IMR-90 (cell line): ENCODE data around the gene GLIS1. TPM values are rescaled to one million over a fixed set of nuclear protein-coding genes. Genes with fewer than 3 reads are reported as not detected.

Source experiments
- ATAC-seq: fragments of 200-7000 bp; cut with Tn5 transposase; 2 replicates; pipeline ENCODE4 v1.9.1; 2020; ENCODE audit warnings: low read depth, mild to moderate bottlenecking, moderate library complexity
- BruUV-seq: library from RNA; stranded (reverse); fragments of 400-500 nt; replicated peaks from 2 replicates; lab custom pipeline; 2021; lab: Mats Ljungman, UMichigan
- CTCF ChIA-PET: fragments of 300-600 bp; formaldehyde crosslinking; extraction: SDS; loops from one replicate; lab custom pipeline; 2021; ENCODE audit warnings: antibody characterized with exemption; lab: Yijun Ruan, JAX
- POLR2A ChIA-PET: fragments of 300-600 bp; sonication (Branson Sonifier 250); formaldehyde crosslinking; loops from one replicate; lab custom pipeline; 2022; ENCODE audit warnings: antibody characterized with exemption; ENCODE audit not compliant: unreplicated experiment; lab: Charles Lee
- DNase-seq: peaks from one replicate; pipeline ENCODE4 v3.0.0; 2013
- H2AFZ ChIP-seq: replicated peaks from 2 replicates; pipeline ENCODE3; 2013; ENCODE audit warnings: low read length, mild to moderate bottlenecking; ENCODE audit not compliant: poor library complexity
- H2AK5ac ChIP-seq: 2 replicates; pipeline ENCODE4 v1.6.1; 2013; ENCODE audit warnings: low read depth, low read length, inconsistent platforms
- H2AK9ac ChIP-seq: replicated peaks from 2 replicates; pipeline ENCODE3; 2013; ENCODE audit warnings: mild to moderate bottlenecking, low read depth, low read length, moderate library complexity; ENCODE audit not compliant: poor library complexity
- H2BK120ac ChIP-seq: 2 replicates; pipeline ENCODE4 v1.6.1; 2013; ENCODE audit warnings: low read depth, low read length, inconsistent platforms
- H2BK15ac ChIP-seq: 3 replicates; pipeline ENCODE4 v1.6.1; 2013; ENCODE audit warnings: low read depth, low read length, inconsistent platforms
- H2BK20ac ChIP-seq: 2 replicates; pipeline ENCODE4 v1.6.1; 2013; ENCODE audit warnings: low read depth, mild to moderate bottlenecking, inconsistent platforms, low read length, moderate library complexity
- H2BK5ac ChIP-seq: 2 replicates; pipeline ENCODE4 v1.6.1; 2013; ENCODE audit warnings: mild to moderate bottlenecking, low read depth, low read length, inconsistent platforms; ENCODE audit not compliant: poor library complexity, severe bottlenecking
- H3K14ac ChIP-seq: replicated peaks from 2 replicates; pipeline ENCODE4 v1.6.1; 2013; ENCODE audit warnings: low read depth, low read length, inconsistent platforms
- H3K18ac ChIP-seq: 2 replicates; pipeline ENCODE4 v1.6.1; 2013; ENCODE audit warnings: low read depth, low read length, control low read depth
- H3K23ac ChIP-seq: 2 replicates; pipeline ENCODE4 v1.6.1; 2013; ENCODE audit warnings: low read depth, low read length, inconsistent platforms
- H3K27ac ChIP-seq: 2 replicates; pipeline ENCODE4 v1.5.1; 2013; ENCODE audit warnings: mild to moderate bottlenecking, control low read depth, low read length; ENCODE audit not compliant: insufficient read depth
- H3K27me3 ChIP-seq: 2 replicates; pipeline ENCODE4 v1.6.1; 2013; ENCODE audit warnings: low read length; ENCODE audit not compliant: control insufficient read depth, insufficient read depth
- H3K36me3 ChIP-seq: 2 replicates; pipeline ENCODE4 v1.6.1; 2013; ENCODE audit warnings: low read length, mixed read lengths; ENCODE audit not compliant: control insufficient read depth, insufficient read depth
- H3K4ac ChIP-seq: 2 replicates; pipeline ENCODE4 v1.6.1; 2013; ENCODE audit warnings: low read depth, low read length, inconsistent platforms
- H3K4me1 ChIP-seq: 2 replicates; pipeline ENCODE4 v1.6.1; 2013; ENCODE audit warnings: low read length, mixed read lengths; ENCODE audit not compliant: control insufficient read depth, insufficient read depth
- H3K4me2 ChIP-seq: 2 replicates; pipeline ENCODE4 v1.6.1; 2013; ENCODE audit warnings: low read depth, mild to moderate bottlenecking, control low read depth, low read length, moderate library complexity
- H3K4me3 ChIP-seq: 2 replicates; pipeline ENCODE4 v1.5.1; 2013; ENCODE audit warnings: low read depth, mild to moderate bottlenecking, control low read depth, low read length, moderate library complexity; ENCODE audit not compliant: insufficient read depth
- H3K56ac ChIP-seq: 2 replicates; pipeline ENCODE4 v1.6.1; 2013; ENCODE audit warnings: low read length, inconsistent platforms; ENCODE audit not compliant: insufficient read depth; ENCODE audit errors: extremely low read depth
- H3K79me1 ChIP-seq, 2 experiments: 2 replicates each; pipeline ENCODE4 v1.6.1; 2013; ENCODE audit warnings: low read length in 2 of 2, inconsistent platforms in 1 of 2, low read depth in 1 of 2
- H3K9ac ChIP-seq: 2 replicates; pipeline ENCODE4 v1.6.1; 2013; ENCODE audit warnings: low read depth, low read length, control low read depth
- H3K9me1 ChIP-seq: 2 replicates; pipeline ENCODE4 v1.6.1; 2013; ENCODE audit warnings: low read length, inconsistent platforms; ENCODE audit not compliant: insufficient read depth
- H3K9me3 ChIP-seq: 2 replicates; pipeline ENCODE4 v1.6.1; 2013; ENCODE audit warnings: low read length; ENCODE audit not compliant: control insufficient read depth, insufficient read depth
- H4K20me1 ChIP-seq: 2 replicates; pipeline ENCODE4 v1.6.1; 2013; ENCODE audit warnings: low read length, inconsistent platforms; ENCODE audit not compliant: insufficient read depth
- H4K5ac ChIP-seq: 2 replicates; pipeline ENCODE4 v1.6.1; 2013; ENCODE audit warnings: mild to moderate bottlenecking, low read depth, low read length, control low read depth
- H4K8ac ChIP-seq, 2 experiments: 2 replicates each; pipeline ENCODE4 v1.6.1; 2013; ENCODE audit warnings: low read depth in 2 of 2, low read length in 2 of 2, control low read depth in 1 of 2, inconsistent platforms in 1 of 2
- H4K91ac ChIP-seq: 2 replicates; pipeline ENCODE4 v1.6.1; 2013; ENCODE audit warnings: low read depth, low read length, inconsistent platforms; ENCODE audit not compliant: insufficient read depth
- CHD1 ChIP-seq: IDR thresholded peaks from 2 replicates; pipeline ENCODE4 v1.6.1; 2012; ENCODE audit warnings: low read depth, low read length, improper control_type of control experiment
- FOS ChIP-seq: fragments of 150-350 bp; IDR thresholded peaks from 2 replicates; pipeline ENCODE4 v1.6.1; 2016; ENCODE audit warnings: low read depth, low read length
- MXI1 ChIP-seq: IDR thresholded peaks from 2 replicates; pipeline ENCODE4 v1.6.1; 2012; ENCODE audit warnings: low read depth, mild to moderate bottlenecking, low read length, moderate library complexity, borderline replicate concordance
- RAD21 ChIP-seq: IDR thresholded peaks from 2 replicates; pipeline ENCODE4 v1.6.1; 2012; ENCODE audit warnings: low read length, improper control_type of control experiment
- RCOR1 ChIP-seq: IDR thresholded peaks from 2 replicates; pipeline ENCODE4 v1.6.1; 2012; ENCODE audit warnings: mild to moderate bottlenecking, low read length, improper control_type of control experiment; ENCODE audit not compliant: insufficient replicate concordance
- WGBS, 2 experiments: methylation state at CpG; one replicate each; pipeline versions ENCODE4 v1.1.5 to v1.1.7; 2013; ENCODE audit warnings: missing lambda C conversion rate in 2 of 2; ENCODE audit not compliant: insufficient read length in 1 of 2; ENCODE audit errors: extremely low coverage in 2 of 2; 5-methylcytosine and 5-hydroxymethylcytosine counted together
- dilution Hi-C: fragments of 300-500 bp; cut with HindIII; formaldehyde crosslinking; loops from one replicate; pipeline ENCODE4 v1.14.3; 2018; ENCODE audit warnings: low sequenced_read_pairs; ENCODE audit not compliant: unreplicated experiment
- in situ Hi-C: fragments of 300-500 bp; cut with MboI; formaldehyde crosslinking; loops from 3 replicates; pipeline ENCODE4 v1.14.3; 2019; ENCODE audit warnings: low sequenced_read_pairs, inconsistent platforms, mixed read lengths
- intact Hi-C: fragments of 100-400 bp; cut with micrococcal nuclease; formaldehyde crosslinking; loops from 2 replicates; pipeline ENCODE4 v1.10.0; 2022
- polyA plus RNA-seq, 3 experiments: library from polyadenylated mRNA; depleted of rRNA; stranded (reverse); fragments of >200 nt; gene quantifications; 2 replicates each; pipeline ENCODE4 v1.2.3, GENCODE V29; 2012; ENCODE audit warnings: low replicate concordance in 1 of 3
- total RNA-seq: library from RNA; depleted of rRNA; stranded (reverse); fragments of >200 nt; gene quantifications from 2 replicates; pipeline ENCODE4 v1.2.3, GENCODE V29; 2012
- TF ChIP-seq, protein P1 (sequence below): conservative IDR thresholded peaks from 2 replicates; pipeline ENCODE4 v1.5.1; 2012; ENCODE audit warnings: mild to moderate bottlenecking, low read depth, low read length, improper control_type of control experiment
- TF ChIP-seq, protein P2 (sequence below): fragments of 150-350 bp; IDR thresholded peaks from 2 replicates; pipeline ENCODE4 v1.6.1; 2017; ENCODE audit warnings: mild to moderate bottlenecking, antibody characterized with exemption, low read length, low read depth

GLIS1 gene
- total and polyA plus RNA-seq, 2 of the 4 experiments (the other 2 are of a cell fraction), result 0.18 to 2.3 TPM

DNA sequence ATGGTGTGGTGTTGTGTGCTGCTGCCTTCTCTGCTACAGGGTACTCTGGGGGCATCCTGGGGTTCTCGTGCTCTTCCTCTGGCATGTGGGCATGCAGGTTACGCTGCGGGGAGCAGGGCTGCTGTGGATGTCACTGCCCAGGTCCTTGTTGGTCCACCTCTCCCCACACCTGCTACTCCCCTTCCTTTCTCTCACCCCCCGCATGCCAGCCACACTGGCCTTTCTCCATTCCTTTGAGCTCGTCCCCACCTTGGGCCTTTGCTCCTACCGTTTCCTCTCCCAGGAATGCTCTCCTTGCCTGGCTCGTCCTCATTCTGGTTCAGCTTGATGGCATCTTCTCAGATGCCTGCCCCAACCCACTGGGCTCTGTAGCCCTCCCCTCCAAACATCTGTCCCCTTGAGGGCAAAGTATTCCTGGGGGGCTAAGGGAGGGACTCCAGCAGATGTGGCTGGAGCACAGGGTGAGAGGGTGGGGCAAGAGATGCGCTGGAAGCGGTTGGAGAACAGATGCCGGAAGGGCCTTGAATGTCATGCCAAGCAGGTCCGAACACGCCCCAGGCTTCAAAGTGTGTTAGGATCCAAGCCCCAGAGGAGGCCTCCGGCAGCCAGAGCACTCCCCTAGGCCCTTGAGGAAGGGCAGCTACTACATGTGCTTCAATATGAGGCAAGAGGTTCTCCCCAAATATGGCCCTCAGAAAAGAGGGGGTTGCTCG is 256.4 kb downstream of the GLIS1 start:
- no peak for ATAC-seq

More for the DNA sequence above, 256.4 kb downstream of the GLIS1 start:
- intact Hi-C loops, result no loop called here
- H3K9me1 ChIP-seq, result no peaks in the 10 kb centered on the region; the same call in 1 of the 2 replicates
- H3K36me3 ChIP-seq, result no peaks in the 10 kb centered on the region
- no peak overlapping the region for H3K4me2 ChIP-seq
- WGBS, 2 experiments, result 90% methylated on average over 3 of the region's 14 CpGs; no CpG with 5 or more reads in 1 of the 2 experiments
- peaks cover 46% of the 10 kb centered on the region for H3K27me3 ChIP-seq
- no peak overlapping the region for H2BK15ac ChIP-seq
- BruUV-seq, result no TSS peak
- H3K14ac ChIP-seq, result no peak overlapping the region
- no peak overlapping the region for H4K8ac ChIP-seq
- H4K91ac ChIP-seq, result no peak overlapping the region
- no peak overlapping the region for H3K27ac ChIP-seq
- TF ChIP-seq RAD21, result no peak
- no peak for TF ChIP-seq FOS
- TF ChIP-seq, protein P1, sequence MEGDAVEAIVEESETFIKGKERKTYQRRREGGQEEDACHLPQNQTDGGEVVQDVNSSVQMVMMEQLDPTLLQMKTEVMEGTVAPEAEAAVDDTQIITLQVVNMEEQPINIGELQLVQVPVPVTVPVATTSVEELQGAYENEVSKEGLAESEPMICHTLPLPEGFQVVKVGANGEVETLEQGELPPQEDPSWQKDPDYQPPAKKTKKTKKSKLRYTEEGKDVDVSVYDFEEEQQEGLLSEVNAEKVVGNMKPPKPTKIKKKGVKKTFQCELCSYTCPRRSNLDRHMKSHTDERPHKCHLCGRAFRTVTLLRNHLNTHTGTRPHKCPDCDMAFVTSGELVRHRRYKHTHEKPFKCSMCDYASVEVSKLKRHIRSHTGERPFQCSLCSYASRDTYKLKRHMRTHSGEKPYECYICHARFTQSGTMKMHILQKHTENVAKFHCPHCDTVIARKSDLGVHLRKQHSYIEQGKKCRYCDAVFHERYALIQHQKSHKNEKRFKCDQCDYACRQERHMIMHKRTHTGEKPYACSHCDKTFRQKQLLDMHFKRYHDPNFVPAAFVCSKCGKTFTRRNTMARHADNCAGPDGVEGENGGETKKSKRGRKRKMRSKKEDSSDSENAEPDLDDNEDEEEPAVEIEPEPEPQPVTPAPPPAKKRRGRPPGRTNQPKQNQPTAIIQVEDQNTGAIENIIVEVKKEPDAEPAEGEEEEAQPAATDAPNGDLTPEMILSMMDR, result no peak
- no peak for TF ChIP-seq CHD1
- TF ChIP-seq RCOR1, result no peak
- TF ChIP-seq, protein P2, sequence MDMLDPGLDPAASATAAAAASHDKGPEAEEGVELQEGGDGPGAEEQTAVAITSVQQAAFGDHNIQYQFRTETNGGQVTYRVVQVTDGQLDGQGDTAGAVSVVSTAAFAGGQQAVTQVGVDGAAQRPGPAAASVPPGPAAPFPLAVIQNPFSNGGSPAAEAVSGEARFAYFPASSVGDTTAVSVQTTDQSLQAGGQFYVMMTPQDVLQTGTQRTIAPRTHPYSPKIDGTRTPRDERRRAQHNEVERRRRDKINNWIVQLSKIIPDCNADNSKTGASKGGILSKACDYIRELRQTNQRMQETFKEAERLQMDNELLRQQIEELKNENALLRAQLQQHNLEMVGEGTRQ, result no peak
- TF ChIP-seq MXI1, result no peak
- no peaks in the 10 kb centered on the region for H4K20me1 ChIP-seq
- H2AK9ac ChIP-seq, result no peak overlapping the region
- ChIA-PET CTCF (no interaction called here), POLR2A (no interaction called here)
- H3K56ac ChIP-seq, result no peak overlapping the region
- no peaks in the 10 kb centered on the region for H3K79me1 ChIP-seq
- H2AFZ ChIP-seq, result no peak overlapping the region
- H2BK20ac ChIP-seq, result no peak overlapping the region
- H3K4me1 ChIP-seq, result peaks cover 2% of the 10 kb centered on the region; the same call in 1 of the 2 replicates
- H3K4me3 ChIP-seq, result no peak overlapping the region
- H3K18ac ChIP-seq, result no peak overlapping the region
- no peak for DNase-seq
- no peak overlapping the region for H4K5ac ChIP-seq
- in situ Hi-C loops, result no loop called here
- H3K9ac ChIP-seq, result no peak overlapping the region
- H2BK5ac ChIP-seq, result no peak overlapping the region
- no peaks in the 10 kb centered on the region; the same call in 1 of the 2 replicates for H3K9me3 ChIP-seq
- H3K23ac ChIP-seq, result no peak overlapping the region
- dilution Hi-C loops, result no loop called here
- no peak overlapping the region for H3K4ac ChIP-seq
- H2BK120ac ChIP-seq, result no peak overlapping the region
- no peak overlapping the region for H2AK5ac ChIP-seq
